H1 (cell line): Measurements from ENCODE around the gene ZNF808. TPM values are rescaled to one million over a fixed set of nuclear protein-coding genes. Genes with fewer than 3 reads are reported as not detected.

Experiments
- BRCA1 ChIP-seq: IDR thresholded peaks from 2 replicates; pipeline ENCODE4 v1.6.1; 2012; ENCODE audit warnings: low read depth, low read length, improper control_type of control experiment
- CBX5 ChIP-seq: fragments of 300-800, 300-1000 bp; sonication (generic); IDR thresholded peaks from 2 replicates; pipeline ENCODE4 v1.7.1; 2016; ENCODE audit warnings: antibody characterized with exemption, low read length, low read depth
- CEBPB ChIP-seq: IDR thresholded peaks from 2 replicates; pipeline ENCODE4 v1.6.1; 2012; ENCODE audit warnings: low read depth, low read length
- KDM4A ChIP-seq: IDR thresholded peaks from one replicate; pipeline ENCODE4 v1.7.1; 2012; ENCODE audit warnings: low read depth, mild to moderate bottlenecking, moderate library complexity, low read length, inconsistent platforms; ENCODE audit not compliant: severe bottlenecking
- POU5F1 ChIP-seq: IDR thresholded peaks from 2 replicates; pipeline ENCODE4 v1.6.1; 2011; ENCODE audit warnings: low read depth, mild to moderate bottlenecking, low read length, moderate library complexity
- polyA plus RNA-seq, 7 experiments: library from polyadenylated mRNA; depleted of rRNA in 3 of 7; stranded (reverse) in 5 of 7; unstranded in 2 of 7; fragments of >200 nt in 5 of 7; fragments of 200-250 nt in 2 of 7; gene quantifications; 1 replicate in 5 of 7; 2 replicates in 1 of 7; 4 replicates in 1 of 7; pipeline versions ENCODE4 v1.2.1 to v1.2.3, GENCODE V29; 2011 to 2013; ENCODE audit warnings: missing spikeins in 2 of 7, mixed read lengths in 2 of 7
- total RNA-seq: library from RNA; stranded (reverse); fragmentation: NEBNext Ultra II Directional; extraction: Animal tissue kit (Norgen Biotek cat#: 25700); gene quantifications from 2 replicates; pipeline ENCODE4 v1.2.1, GENCODE V29; 2021

The ZNF808 gene
- total and polyA plus RNA-seq, 2 of the 8 experiments (the other 6 are each of a cell fraction or from before 2014, with no cell fraction given), result 3.9 to 25.9 TPM

GRCh38 chr19:52522551-52522950 is 4.9 kb upstream of the ZNF808 start (continued):
- TF ChIP-seq POU5F1 (no peak), CBX5 (no peak), BRCA1 (no peak), KDM4A (no peak), CEBPB (no peak)
